Measurements from ENCODE around the gene LRRK1. TPM values are rescaled to one million over a fixed set of nuclear protein-coding genes. Genes with fewer than 3 reads are reported as not detected.
A peak's percentile ranks its signal among the peaks of the same experiment; 100 is the strongest.

Gene LRRK1
- total RNA-seq, 1 donor from 2014 or later = 4.2 TPM

- DNase-seq (ENCODE audit: low read depth) (no peak), FAIRE-seq (no peak)
- no peak overlapping the region for H3K4me3 ChIP-seq (ENCODE audit: low read depth, low read length)
- TF ChIP-seq CTCF (IDR thresholded peaks at IDR 0.05; ENCODE audit: insufficient read depth, low read length, severe bottlenecking) = no peak
- peaks cover 2% of the 10 kb centered on the region for H3K27me3 ChIP-seq (ENCODE audit: control insufficient read depth, insufficient read depth, low read length)
- H3K36me3 ChIP-seq (ENCODE audit: control insufficient read depth, insufficient read depth, low read length) = no peaks in the 10 kb centered on the region
Observed at GRCh38 chr15:101100118-101100517, 181.0 kb downstream of the LRRK1 start.

GRCh38 chr15:101100593-101101442 is 181.7 kb downstream of the LRRK1 start:
- Histone ChIP-seq H3K4me3 (ENCODE audit: low read depth, low read length) (no peak overlapping the region), H3K36me3 (ENCODE audit: control insufficient read depth, insufficient read depth, low read length) (no peaks in the 10 kb centered on the region), H3K27me3 (ENCODE audit: control insufficient read depth, insufficient read depth, low read length) (peaks cover under 1% of the 10 kb centered on the region)
- FAIRE-seq = peak; percentile 83
- no peak for TF ChIP-seq CTCF (IDR thresholded peaks at IDR 0.05; ENCODE audit: insufficient read depth, low read length, severe bottlenecking)
- no peak for DNase-seq (ENCODE audit: low read depth)

GRCh38 chr15:101101676-101102075 is 182.5 kb downstream of the LRRK1 start:
- DNase-seq (ENCODE audit: low read depth) = no peak
- no peak for FAIRE-seq
- H3K36me3 ChIP-seq (ENCODE audit: control insufficient read depth, insufficient read depth, low read length) = no peaks in the 10 kb centered on the region
- no peak overlapping the region for H3K4me3 ChIP-seq (ENCODE audit: low read depth, low read length)
- no peak for TF ChIP-seq CTCF (IDR thresholded peaks at IDR 0.05; ENCODE audit: insufficient read depth, low read length, severe bottlenecking)
- H3K27me3 ChIP-seq (ENCODE audit: control insufficient read depth, insufficient read depth, low read length) = no peaks in the 10 kb centered on the region

GRCh38 chr15:101102746-101103145 is 183.6 kb downstream of the LRRK1 start:
- Histone ChIP-seq H3K36me3 (ENCODE audit: control insufficient read depth, insufficient read depth, low read length) (no peaks in the 10 kb centered on the region), H3K4me3 (ENCODE audit: low read depth, low read length) (no peak overlapping the region), H3K27me3 (ENCODE audit: control insufficient read depth, insufficient read depth, low read length) (no peaks in the 10 kb centered on the region)
- DNase-seq (ENCODE audit: low read depth) (no peak), FAIRE-seq (no peak)
- no peak for TF ChIP-seq CTCF (IDR thresholded peaks at IDR 0.05; ENCODE audit: insufficient read depth, low read length, severe bottlenecking)

- Histone ChIP-seq H3K36me3 (ENCODE audit: control insufficient read depth, insufficient read depth, low read length) (no peaks in the 10 kb centered on the region), H3K4me3 (ENCODE audit: low read depth, low read length) (no peak overlapping the region), H3K27me3 (ENCODE audit: control insufficient read depth, insufficient read depth, low read length) (no peaks in the 10 kb centered on the region)
- no peak for DNase-seq (ENCODE audit: low read depth)
- no peak for FAIRE-seq
- TF ChIP-seq CTCF (IDR thresholded peaks at IDR 0.05; ENCODE audit: insufficient read depth, low read length, severe bottlenecking) = no peak
Observed at GRCh38 chr15:101103598-101103997, 184.4 kb downstream of the LRRK1 start.

- no peak for FAIRE-seq
- H3K36me3 ChIP-seq (ENCODE audit: control insufficient read depth, insufficient read depth, low read length) = no peaks in the 10 kb centered on the region
- no peak for TF ChIP-seq CTCF (IDR thresholded peaks at IDR 0.05; ENCODE audit: insufficient read depth, low read length, severe bottlenecking)
- H3K27me3 ChIP-seq (ENCODE audit: control insufficient read depth, insufficient read depth, low read length) = no peaks in the 10 kb centered on the region
- no peak overlapping the region for H3K4me3 ChIP-seq (ENCODE audit: low read depth, low read length)
- no peak for DNase-seq (ENCODE audit: low read depth)
Observed at GRCh38 chr15:101104141-101104540, 185.0 kb downstream of the LRRK1 start.

Data from bronchial epithelial cell (primary cell).